ENCODE results near the gene ANTXR1.

DNA sequence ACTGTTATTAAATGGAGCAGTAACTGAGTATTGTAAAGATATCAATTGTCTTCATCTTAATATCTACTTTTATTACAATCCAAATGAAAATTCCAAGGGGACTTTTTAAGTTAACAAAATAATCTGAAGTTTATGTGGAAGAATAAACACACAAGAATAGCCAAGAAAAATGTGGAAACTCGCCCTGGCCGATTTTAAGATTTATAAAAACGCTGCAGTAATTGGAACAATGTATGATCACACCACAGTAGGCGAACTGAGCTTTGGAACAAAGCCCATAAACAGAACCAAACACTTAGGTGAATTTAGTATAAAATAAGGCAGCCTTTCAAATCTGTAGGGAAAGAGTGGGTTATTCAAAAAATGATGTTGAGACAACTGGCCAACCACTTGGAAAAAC lies 96.3 kb downstream of the ANTXR1 start:
- TF ChIP-seq, protein P1, sequence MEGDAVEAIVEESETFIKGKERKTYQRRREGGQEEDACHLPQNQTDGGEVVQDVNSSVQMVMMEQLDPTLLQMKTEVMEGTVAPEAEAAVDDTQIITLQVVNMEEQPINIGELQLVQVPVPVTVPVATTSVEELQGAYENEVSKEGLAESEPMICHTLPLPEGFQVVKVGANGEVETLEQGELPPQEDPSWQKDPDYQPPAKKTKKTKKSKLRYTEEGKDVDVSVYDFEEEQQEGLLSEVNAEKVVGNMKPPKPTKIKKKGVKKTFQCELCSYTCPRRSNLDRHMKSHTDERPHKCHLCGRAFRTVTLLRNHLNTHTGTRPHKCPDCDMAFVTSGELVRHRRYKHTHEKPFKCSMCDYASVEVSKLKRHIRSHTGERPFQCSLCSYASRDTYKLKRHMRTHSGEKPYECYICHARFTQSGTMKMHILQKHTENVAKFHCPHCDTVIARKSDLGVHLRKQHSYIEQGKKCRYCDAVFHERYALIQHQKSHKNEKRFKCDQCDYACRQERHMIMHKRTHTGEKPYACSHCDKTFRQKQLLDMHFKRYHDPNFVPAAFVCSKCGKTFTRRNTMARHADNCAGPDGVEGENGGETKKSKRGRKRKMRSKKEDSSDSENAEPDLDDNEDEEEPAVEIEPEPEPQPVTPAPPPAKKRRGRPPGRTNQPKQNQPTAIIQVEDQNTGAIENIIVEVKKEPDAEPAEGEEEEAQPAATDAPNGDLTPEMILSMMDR (IDR thresholded peaks at IDR 0.05; ENCODE audit: extremely low read depth in 1 of 2, insufficient read depth in 1 of 2, low read depth in 1 of 2, low read length in 2 of 2), result no peak
- TF ChIP-seq POLR2AphosphoS5 (IDR thresholded peaks at IDR 0.05; ENCODE audit: insufficient read depth, low read depth, low read length) (no peak), POLR2A (IDR thresholded peaks at IDR 0.05; ENCODE audit: low read depth, low read length) (no peak), EZH2 (IDR thresholded peaks at IDR 0.05; ENCODE audit: borderline replicate concordance, low read depth, low read length, severe bottlenecking) (no peak), JUN (IDR thresholded peaks at IDR 0.05; ENCODE audit: borderline replicate concordance, insufficient read depth, insufficient read length, low read depth) (no peak), FOS (IDR thresholded peaks at IDR 0.05; ENCODE audit: borderline replicate concordance, insufficient read depth, low read length) (no peak)
- TF ChIP-seq, protein P2, sequence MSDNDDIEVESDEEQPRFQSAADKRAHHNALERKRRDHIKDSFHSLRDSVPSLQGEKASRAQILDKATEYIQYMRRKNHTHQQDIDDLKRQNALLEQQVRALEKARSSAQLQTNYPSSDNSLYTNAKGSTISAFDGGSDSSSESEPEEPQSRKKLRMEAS (IDR thresholded peaks at IDR 0.05; ENCODE audit: insufficient read depth, insufficient read length), result no peak
